Pancreas (tissue), 10 donors: ENCODE results near the gene UHRF1. TPM values are rescaled to one million over a fixed set of nuclear protein-coding genes. Genes with fewer than 3 reads are reported as not detected.

Experiments used
- ATAC-seq, 4 donors: fragments of 200-7000 bp; cut with Tn5 transposase; one replicate each; pipeline versions ENCODE4 v1.8.0 to v1.9.1; 2020; ENCODE audit warnings: mild to moderate bottlenecking in 4 of 4, moderate library complexity in 4 of 4
- DNase-seq, 6 donors: peaks; one replicate each; pipeline ENCODE4 v3.0.0-alpha.2; 2020
- FAIRE-seq: peaks from 2 replicates; lab custom pipeline; 2012; peaks lifted over from hg19 to GRCh38; lab: Jason Lieb, UNC
- H3K27ac ChIP-seq, 4 donors: fragments of 200-600 bp; sonication (generic); 1 replicate in 3 of 4; 2 replicates in 1 of 4; pipeline versions ENCODE4 v1.5.0 to v1.8.0; 2020
- H3K27me3 ChIP-seq, 4 donors: fragments of 200-600 bp; one replicate each; pipeline ENCODE4 v1.8.0; 2021
- H3K36me3 ChIP-seq, 3 donors: fragments of 200-600 bp; sonication (generic) in 1 of 3; one replicate each; pipeline versions ENCODE4 v1.5.0 to v1.8.0; 2020 to 2021
- H3K4me1 ChIP-seq, 3 donors: fragments of 200-600 bp; one replicate each; pipeline ENCODE4 v1.8.0; 2021
- H3K4me3 ChIP-seq, 4 donors: fragments of 200-600 bp; sonication (generic) in 2 of 4; one replicate each; pipeline versions ENCODE4 v1.5.0 to v1.8.0; 2020 to 2021
- H3K9me3 ChIP-seq, 4 donors: fragments of 200-600 bp; one replicate each; pipeline ENCODE4 v1.8.0; 2021
- WGBS, 2 donors: extraction: QIAGEN DNeasy Blood & Tissue Kit; methylation state at CpG; one replicate each; pipeline ENCODE4 v1.1.7; 2013; 5-methylcytosine and 5-hydroxymethylcytosine counted together
- intact Hi-C, 3 donors: fragments of 100-400 bp; cut with DNase I; formaldehyde crosslinking; loops; one replicate each; pipeline versions ENCODE4 v1.11.1 to v1.14.2; 2022
- polyA plus RNA-seq, 2 donors: library from polyadenylated mRNA; stranded (reverse); fragments of 200-250 nt; gene quantifications; one replicate each; pipeline ENCODE4 v1.2.3, GENCODE V29; 2013
- total RNA-seq, 6 donors: library from RNA; stranded (reverse); fragmentation: NEBNext Ultra II Directional in 4 of 6; extraction: Animal tissue kit (Norgen Biotek cat#: 25700) in 4 of 6; gene quantifications; one replicate each; pipeline versions ENCODE4 v1.2.1 to v1.2.4, GENCODE V29; 2021 to 2023
- TF ChIP-seq, protein P1 (sequence below), 4 donors: fragments of 200-600 bp; sonication (generic) in 3 of 4; IDR thresholded peaks; one replicate each; pipeline versions ENCODE4 v1.5.0 to v1.8.0; 2021; ENCODE audit warnings: antibody characterized with exemption in 4 of 4
- donor health status: healthy with polysubstance abuse.
- donor health status: DM: no; HTN: no; CAD: no; lungs with moderate emphysema.
- donor health status: DM: no; HTN: no; CAD: no.
- donor health status: control.
- donor health status: control.
- donor health status: Bipolar disorder and iron deficiency.
- donor health status: DM: yes; HTN: yes; CAD: no.
- donor health status: DM: no; HTN: no; CAD: no.
- donor health status: DM: no; HTN: no; CAD: no.
- donor health status: DM: yes; HTN: yes; CAD: no.

UHRF1 gene
- total and polyA plus RNA-seq, 8 donors: 0.28 to 1.7 (median 0.84) TPM

DNA sequence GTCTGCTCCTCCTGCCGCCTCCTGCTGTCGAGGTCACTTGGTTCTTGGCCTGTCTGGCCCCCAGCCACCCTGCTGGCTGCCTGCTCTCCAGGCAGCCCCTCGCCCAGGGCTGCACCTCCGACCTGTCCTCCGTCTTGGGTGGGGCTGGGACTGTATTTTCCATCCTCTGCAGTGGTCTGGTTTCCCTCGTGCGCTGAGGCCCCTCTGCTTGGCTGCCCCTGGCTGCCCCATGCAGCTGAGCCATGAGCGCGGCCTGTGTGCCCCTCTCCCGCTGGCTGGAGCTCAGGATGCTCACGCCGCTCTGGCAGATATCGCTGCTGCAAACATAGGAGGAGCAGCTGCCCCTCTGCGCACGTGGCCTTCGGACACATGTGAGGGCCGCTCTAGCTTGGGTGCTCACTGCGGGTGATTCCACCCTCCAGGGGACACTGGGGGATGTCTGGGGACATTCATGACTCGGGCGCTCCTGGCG is 14.0 kb downstream of the UHRF1 start:
- intact Hi-C loops: no loop called here
- TF ChIP-seq, protein P1, sequence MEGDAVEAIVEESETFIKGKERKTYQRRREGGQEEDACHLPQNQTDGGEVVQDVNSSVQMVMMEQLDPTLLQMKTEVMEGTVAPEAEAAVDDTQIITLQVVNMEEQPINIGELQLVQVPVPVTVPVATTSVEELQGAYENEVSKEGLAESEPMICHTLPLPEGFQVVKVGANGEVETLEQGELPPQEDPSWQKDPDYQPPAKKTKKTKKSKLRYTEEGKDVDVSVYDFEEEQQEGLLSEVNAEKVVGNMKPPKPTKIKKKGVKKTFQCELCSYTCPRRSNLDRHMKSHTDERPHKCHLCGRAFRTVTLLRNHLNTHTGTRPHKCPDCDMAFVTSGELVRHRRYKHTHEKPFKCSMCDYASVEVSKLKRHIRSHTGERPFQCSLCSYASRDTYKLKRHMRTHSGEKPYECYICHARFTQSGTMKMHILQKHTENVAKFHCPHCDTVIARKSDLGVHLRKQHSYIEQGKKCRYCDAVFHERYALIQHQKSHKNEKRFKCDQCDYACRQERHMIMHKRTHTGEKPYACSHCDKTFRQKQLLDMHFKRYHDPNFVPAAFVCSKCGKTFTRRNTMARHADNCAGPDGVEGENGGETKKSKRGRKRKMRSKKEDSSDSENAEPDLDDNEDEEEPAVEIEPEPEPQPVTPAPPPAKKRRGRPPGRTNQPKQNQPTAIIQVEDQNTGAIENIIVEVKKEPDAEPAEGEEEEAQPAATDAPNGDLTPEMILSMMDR (IDR thresholded peaks at IDR 0.05): no peak
- H3K4me1 ChIP-seq: no peaks in the 10 kb centered on the region
- H3K27ac ChIP-seq: no peak overlapping the region
- no peaks in the 10 kb centered on the region for H3K36me3 ChIP-seq
- FAIRE-seq (no peak), DNase-seq (no peak), ATAC-seq (no peak)
- H3K9me3 ChIP-seq: no peaks in the 10 kb centered on the region
- H3K4me3 ChIP-seq: no peak overlapping the region
- WGBS, 2 donors: 93 to 96% methylated on average over 21 of the region's 21 CpGs
- no peaks in the 10 kb centered on the region for H3K27me3 ChIP-seq

DNA sequence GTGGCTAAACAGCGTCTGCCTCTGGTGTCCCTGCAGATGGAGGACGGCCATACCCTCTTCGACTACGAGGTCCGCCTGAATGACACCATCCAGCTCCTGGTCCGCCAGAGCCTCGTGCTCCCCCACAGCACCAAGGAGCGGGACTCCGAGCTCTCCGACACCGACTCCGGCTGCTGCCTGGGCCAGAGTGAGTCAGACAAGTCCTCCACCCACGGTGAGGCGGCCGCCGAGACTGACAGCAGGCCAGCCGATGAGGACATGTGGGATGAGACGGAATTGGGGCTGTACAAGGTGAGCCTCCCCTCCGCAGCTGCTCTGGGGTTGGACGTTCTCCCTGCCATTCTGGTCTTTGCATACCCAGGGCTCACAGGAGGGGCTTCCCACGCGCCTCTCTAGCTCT is 19.9 kb downstream of the UHRF1 start:
- no peaks in the 10 kb centered on the region for H3K4me1 ChIP-seq
- 93 to 95% methylated on average over 22 of the region's 22 CpGs for WGBS, 2 donors
- DNase-seq (peak in 1 of 6 donors; percentile 55), FAIRE-seq (no peak), ATAC-seq (no peak)
- no peak overlapping the region for H3K27ac ChIP-seq
- TF ChIP-seq, protein P1 (IDR thresholded peaks at IDR 0.05): no peak
- no peak overlapping the region for H3K4me3 ChIP-seq
- H3K9me3 ChIP-seq: no peaks in the 10 kb centered on the region
- H3K27me3 ChIP-seq: no peaks in the 10 kb centered on the region
- intact Hi-C loops: no loop called here
- H3K36me3 ChIP-seq: no peaks in the 10 kb centered on the region

DNA sequence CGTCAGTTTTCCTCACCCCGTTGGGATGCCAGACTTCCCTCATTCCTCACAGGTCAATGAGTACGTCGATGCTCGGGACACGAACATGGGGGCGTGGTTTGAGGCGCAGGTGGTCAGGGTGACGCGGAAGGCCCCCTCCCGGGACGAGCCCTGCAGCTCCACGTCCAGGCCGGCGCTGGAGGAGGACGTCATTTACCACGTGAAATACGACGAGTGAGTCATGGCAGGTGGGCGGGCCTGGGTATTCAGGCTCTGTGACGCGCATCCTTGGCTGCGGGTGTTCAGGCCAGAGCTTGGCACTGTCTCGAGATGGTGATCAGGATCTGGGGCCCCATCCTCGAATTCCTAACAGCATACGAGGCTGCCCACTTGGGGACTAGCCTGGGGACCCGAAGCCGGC is 21.4 kb downstream of the UHRF1 start:
- no peak for ATAC-seq
- no peak overlapping the region for H3K27ac ChIP-seq
- no peaks in the 10 kb centered on the region for H3K9me3 ChIP-seq
- no peak for FAIRE-seq
- TF ChIP-seq, protein P1 (IDR thresholded peaks at IDR 0.05): no peak
- DNase-seq: peak in 1 of 6 donors; percentile 45
- no peaks in the 10 kb centered on the region for H3K4me1 ChIP-seq
- intact Hi-C loops: no loop called here
- no peaks in the 10 kb centered on the region for H3K36me3 ChIP-seq
- H3K4me3 ChIP-seq: no peak overlapping the region
- no peaks in the 10 kb centered on the region for H3K27me3 ChIP-seq
- WGBS, 2 donors: 95 to 96% methylated on average over 28 of the region's 28 CpGs

DNA sequence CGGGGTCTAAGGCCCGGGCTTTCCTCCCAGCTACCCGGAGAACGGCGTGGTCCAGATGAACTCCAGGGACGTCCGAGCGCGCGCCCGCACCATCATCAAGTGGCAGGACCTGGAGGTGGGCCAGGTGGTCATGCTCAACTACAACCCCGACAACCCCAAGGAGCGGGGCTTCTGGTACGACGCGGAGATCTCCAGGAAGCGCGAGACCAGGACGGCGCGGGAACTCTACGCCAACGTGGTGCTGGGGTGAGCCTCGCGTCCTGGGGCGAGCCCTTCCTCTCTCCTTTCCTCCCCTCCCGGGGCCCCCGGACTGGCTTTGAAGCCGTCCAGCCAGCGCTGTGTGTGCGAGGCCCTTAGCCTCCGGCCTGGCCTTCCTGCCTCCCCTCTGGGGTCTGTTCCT is 23.4 kb downstream of the UHRF1 start:
- DNase-seq: no peak
- Histone ChIP-seq H3K36me3 (no peaks in the 10 kb centered on the region), H3K27me3 (no peaks in the 10 kb centered on the region), H3K9me3 (no peaks in the 10 kb centered on the region), H3K27ac (no peak overlapping the region), H3K4me1 (no peaks in the 10 kb centered on the region), H3K4me3 (no peak overlapping the region)
- no peak for ATAC-seq
- FAIRE-seq: no peak
- TF ChIP-seq, protein P1 (IDR thresholded peaks at IDR 0.05): no peak
- 97 to 98% methylated on average over 32 of the region's 32 CpGs for WGBS, 2 donors
- intact Hi-C loops: no loop called here

DNA sequence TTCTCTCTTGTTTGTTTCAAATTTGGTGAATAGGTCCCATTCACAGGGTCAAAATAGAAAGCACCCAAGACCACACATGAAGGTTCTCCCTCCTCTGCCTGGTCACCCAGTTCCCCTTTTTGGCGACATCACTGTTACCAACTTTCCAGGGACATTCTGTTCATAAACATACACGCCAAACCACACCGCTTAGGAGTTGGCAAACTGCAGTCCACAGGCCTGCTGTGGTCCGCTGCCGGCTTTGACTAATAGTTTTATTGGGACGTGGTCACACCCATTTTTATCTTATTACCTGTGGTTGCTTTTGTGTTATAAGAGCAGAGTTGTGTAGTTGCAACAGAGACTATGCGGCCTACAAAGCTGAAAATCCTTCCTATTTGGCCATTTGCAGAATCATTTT is 24.2 kb downstream of the UHRF1 start:
- TF ChIP-seq, protein P1 (IDR thresholded peaks at IDR 0.05): no peak
- no peaks in the 10 kb centered on the region for H3K27me3 ChIP-seq
- WGBS, 2 donors: 70 to 78% methylated on average over 7 of the region's 7 CpGs
- no peak for FAIRE-seq
- H3K4me1 ChIP-seq: no peaks in the 10 kb centered on the region
- no peak overlapping the region for H3K27ac ChIP-seq
- no peak for DNase-seq
- H3K9me3 ChIP-seq: no peaks in the 10 kb centered on the region
- no peaks in the 10 kb centered on the region for H3K36me3 ChIP-seq
- ATAC-seq: peak in 3 of 4 donors; percentile 35 to 54 (median 40)
- intact Hi-C loops: no loop called here
- H3K4me3 ChIP-seq: no peak overlapping the region
